Measurements from ENCODE around the gene RNU7-1. TPM values are rescaled to one million over a fixed set of nuclear protein-coding genes. Genes with fewer than 3 reads are reported as not detected.

RNU7-1 gene
- total and polyA plus RNA-seq, 9 of the 15 experiments (the other 6 are each of a cell fraction or from before 2014, with no cell fraction given): not detected

DNA sequence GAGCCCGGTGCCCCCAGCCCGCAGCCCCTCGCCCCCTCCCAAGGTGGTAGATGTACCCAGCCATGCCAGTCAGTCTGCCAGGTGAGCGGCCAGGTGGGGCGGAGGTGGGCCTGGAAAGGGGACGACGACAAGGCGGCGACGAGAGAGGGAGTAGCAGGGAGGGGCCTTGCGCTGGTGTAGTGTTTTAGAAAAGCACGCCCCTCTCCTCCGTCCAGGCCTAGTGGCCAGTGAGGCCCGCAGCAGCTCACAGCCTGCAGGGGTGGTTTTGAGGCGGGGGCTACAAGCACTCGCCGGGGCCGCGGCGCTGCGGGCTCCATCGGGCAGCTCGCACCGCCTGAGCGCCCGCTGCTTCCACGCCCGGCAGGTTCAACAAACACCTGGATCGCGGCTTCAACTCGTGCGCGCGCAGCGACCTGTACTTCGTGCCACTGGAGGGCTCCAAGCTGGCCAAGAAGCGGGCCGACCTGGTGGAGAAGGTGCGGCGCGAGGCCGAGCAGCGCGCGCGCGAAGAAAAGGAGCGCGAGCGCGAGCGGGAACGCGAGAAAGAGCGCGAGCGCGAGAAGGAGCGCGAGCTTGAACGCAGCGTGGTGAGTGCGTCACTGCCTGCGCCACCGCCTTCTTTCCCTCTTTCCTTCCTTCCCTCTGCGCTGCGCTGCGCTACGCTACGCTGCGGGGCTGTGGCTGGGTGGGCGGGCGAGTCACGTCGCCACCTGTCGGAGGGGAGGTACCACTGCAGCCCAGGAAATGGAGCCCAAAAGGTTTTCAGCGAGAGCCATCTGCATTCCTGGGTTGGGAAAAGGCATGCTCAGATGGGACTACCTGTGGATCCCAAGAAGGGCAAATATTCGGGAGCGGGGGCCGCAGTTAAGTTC, 5.9 kb upstream of the RNU7-1 start (continued):
- TF ChIP-seq ZSCAN32 (CRISPR knock-in tag; IDR thresholded peaks at IDR 0.05): no peak
- no peak for TF ChIP-seq RUNX1 (IDR thresholded peaks at IDR 0.05; ENCODE audit: low read depth)
- no peak for TF ChIP-seq GATA2 (CRISPR knock-in tag; IDR thresholded peaks at IDR 0.05)
- no peak for TF ChIP-seq TAL1 (IDR thresholded peaks at IDR 0.05)
- TF ChIP-seq, protein P1, sequence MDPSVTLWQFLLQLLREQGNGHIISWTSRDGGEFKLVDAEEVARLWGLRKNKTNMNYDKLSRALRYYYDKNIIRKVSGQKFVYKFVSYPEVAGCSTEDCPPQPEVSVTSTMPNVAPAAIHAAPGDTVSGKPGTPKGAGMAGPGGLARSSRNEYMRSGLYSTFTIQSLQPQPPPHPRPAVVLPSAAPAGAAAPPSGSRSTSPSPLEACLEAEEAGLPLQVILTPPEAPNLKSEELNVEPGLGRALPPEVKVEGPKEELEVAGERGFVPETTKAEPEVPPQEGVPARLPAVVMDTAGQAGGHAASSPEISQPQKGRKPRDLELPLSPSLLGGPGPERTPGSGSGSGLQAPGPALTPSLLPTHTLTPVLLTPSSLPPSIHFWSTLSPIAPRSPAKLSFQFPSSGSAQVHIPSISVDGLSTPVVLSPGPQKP (CRISPR knock-in tag; IDR thresholded peaks at IDR 0.05): no peak
- no peak for TF ChIP-seq SMAD2 (IDR thresholded peaks at IDR 0.05; ENCODE audit: low read depth, low read length)
- no peak for TF ChIP-seq PTTG1 (tag; IDR thresholded peaks at IDR 0.05; ENCODE audit: low read depth)
- TF ChIP-seq KDM5B (IDR thresholded peaks at IDR 0.05; ENCODE audit: insufficient replicate concordance, low read depth, low read length): no peak
- TF ChIP-seq, protein P2, sequence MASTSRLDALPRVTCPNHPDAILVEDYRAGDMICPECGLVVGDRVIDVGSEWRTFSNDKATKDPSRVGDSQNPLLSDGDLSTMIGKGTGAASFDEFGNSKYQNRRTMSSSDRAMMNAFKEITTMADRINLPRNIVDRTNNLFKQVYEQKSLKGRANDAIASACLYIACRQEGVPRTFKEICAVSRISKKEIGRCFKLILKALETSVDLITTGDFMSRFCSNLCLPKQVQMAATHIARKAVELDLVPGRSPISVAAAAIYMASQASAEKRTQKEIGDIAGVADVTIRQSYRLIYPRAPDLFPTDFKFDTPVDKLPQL (IDR thresholded peaks at IDR 0.05; ENCODE audit: extremely low read depth, insufficient read length): no peak
- TF ChIP-seq PYGO2 (tag; IDR thresholded peaks at IDR 0.05): no peak
- TF ChIP-seq JUNB (CRISPR knock-in tag; conservative IDR thresholded peaks at IDR 0.05): no peak
- TF ChIP-seq KDM4B (IDR thresholded peaks at IDR 0.05; ENCODE audit: borderline replicate concordance in 2 of 2, low read depth in 1 of 2): no peak
- no peak for TF ChIP-seq ARHGAP35 (IDR thresholded peaks at IDR 0.05; ENCODE audit: partially characterized antibody)
- TF ChIP-seq, protein P3, sequence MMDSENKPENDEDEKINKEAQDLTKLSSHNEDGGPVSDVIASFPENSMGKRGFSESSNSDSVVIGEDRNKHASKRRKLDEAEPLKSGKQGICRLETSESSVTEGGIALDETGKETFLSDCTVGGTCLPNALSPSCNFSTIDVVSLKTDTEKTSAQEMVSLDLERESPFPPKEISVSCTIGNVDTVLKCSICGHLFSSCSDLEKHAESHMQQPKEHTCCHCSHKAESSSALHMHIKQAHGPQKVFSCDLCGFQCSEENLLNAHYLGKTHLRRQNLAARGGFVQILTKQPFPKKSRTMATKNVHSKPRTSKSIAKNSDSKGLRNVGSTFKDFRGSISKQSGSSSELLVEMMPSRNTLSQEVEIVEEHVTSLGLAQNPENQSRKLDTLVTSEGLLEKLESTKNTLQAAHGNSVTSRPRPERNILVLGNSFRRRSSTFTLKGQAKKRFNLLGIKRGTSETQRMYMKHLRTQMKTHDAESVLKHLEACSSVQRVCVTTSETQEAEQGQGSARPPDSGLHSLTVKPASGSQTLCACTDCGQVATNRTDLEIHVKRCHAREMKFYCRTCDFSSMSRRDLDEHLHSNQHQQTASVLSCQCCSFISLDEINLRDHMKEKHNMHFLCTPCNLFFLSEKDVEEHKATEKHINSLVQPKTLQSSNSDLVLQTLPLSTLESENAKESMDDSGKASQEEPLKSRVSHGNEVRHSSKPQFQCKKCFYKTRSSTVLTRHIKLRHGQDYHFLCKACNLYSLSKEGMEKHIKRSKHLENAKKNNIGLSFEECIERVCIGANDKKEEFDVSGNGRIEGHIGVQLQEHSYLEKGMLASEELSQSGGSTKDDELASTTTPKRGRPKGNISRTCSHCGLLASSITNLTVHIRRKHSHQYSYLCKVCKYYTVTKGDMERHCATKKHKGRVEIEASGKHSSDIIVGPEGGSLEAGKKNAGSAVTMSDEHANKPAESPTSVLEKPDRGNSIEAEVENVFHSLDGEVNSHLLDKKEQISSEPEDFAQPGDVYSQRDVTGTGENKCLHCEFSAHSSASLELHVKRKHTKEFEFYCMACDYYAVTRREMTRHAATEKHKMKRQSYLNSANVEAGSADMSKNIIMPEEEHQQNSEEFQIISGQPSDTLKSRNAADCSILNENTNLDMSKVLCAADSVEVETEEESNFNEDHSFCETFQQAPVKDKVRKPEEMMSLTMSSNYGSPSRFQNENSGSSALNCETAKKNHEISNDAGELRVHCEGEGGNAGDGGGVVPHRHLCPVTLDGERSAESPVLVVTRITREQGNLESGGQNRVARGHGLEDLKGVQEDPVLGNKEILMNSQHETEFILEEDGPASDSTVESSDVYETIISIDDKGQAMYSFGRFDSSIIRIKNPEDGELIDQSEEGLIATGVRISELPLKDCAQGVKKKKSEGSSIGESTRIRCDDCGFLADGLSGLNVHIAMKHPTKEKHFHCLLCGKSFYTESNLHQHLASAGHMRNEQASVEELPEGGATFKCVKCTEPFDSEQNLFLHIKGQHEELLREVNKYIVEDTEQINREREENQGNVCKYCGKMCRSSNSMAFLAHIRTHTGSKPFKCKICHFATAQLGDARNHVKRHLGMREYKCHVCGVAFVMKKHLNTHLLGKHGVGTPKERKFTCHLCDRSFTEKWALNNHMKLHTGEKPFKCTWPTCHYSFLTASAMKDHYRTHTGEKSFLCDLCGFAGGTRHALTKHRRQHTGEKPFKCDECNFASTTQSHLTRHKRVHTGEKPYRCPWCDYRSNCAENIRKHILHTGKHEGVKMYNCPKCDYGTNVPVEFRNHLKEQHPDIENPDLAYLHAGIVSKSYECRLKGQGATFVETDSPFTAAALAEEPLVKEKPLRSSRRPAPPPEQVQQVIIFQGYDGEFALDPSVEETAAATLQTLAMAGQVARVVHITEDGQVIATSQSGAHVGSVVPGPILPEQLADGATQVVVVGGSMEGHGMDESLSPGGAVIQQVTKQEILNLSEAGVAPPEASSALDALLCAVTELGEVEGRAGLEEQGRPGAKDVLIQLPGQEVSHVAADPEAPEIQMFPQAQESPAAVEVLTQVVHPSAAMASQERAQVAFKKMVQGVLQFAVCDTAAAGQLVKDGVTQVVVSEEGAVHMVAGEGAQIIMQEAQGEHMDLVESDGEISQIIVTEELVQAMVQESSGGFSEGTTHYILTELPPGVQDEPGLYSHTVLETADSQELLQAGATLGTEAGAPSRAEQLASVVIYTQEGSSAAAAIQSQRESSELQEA (IDR thresholded peaks at IDR 0.05; ENCODE audit: low read depth): no peak
- no peak for TF ChIP-seq SIRT6 (IDR thresholded peaks at IDR 0.05; ENCODE audit: low read depth, low read length)
- 0 out of 2 replicates have a peak, but pooled peaks have one; percentile 34 for TF ChIP-seq ZNF431 (CRISPR knock-in tag; IDR thresholded peaks at IDR 0.05)

Measured in K562 (cell line).